ENCODE measurements around the gene PTPN1. TPM values are rescaled to one million over a fixed set of nuclear protein-coding genes. Genes with fewer than 3 reads are reported as not detected.

The PTPN1 gene
- total and polyA plus RNA-seq, 2 experiments from 2014 or later = 16.9 to 26.4 TPM

DNA sequence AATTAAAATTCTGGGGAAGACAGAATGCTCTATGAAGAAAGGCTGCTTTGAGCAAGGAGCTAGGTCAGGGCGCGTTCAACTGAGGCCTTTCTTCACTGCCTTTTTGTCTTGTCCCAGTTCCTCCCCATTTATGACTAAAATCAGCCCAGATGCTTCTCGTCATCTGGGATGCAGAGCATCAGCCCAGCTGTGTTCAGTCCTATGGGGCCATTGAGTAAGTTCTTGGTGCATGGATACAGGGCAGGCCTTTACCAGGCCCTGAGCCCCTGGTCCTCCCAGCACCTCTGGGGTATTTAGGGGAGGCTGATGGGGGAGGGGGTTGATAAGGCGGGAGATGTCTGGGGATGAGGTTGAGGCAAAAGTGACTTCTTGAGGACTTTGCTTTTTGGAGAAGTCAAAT lies 55.7 kb downstream of the PTPN1 start:
- peaks cover 2% of the 10 kb centered on the region; the same call in 2 of the 3 replicates for H3K4me1 Mint-ChIP-seq
- no peak for ATAC-seq

DNA sequence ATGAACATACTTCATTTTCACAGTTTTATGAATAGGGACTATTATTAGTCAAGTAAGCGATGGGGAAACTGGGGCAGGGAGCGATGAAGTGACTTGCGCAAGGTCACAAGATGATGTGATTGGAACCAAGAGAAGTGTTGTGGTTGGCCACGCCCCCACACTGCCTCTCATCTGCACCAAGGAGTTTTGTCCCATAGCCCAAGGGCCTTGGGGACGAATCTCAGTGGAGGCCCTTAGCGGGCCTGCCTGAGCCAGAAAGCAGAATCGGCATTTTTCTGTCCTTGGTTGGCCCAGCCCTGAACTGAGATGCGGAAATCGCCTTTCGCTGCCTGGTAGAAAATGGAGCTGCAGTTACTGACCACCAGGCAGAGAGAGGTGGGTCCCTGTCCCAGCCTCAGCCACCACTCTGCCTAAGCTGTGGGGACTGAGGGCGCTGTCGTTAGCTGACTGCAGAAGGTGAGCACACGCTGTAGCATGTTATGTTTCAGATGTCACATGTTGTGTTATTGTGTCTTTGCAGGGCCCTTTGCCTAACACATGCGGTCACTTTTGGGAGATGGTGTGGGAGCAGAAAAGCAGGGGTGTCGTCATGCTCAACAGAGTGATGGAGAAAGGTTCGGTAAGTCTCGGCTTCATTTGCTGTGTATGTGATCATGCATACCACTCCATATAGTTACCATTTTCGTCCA lies 57.8 kb downstream of the PTPN1 start:
- no peak overlapping the region for H3K27ac Mint-ChIP-seq
- ATAC-seq (no peak), DNase-seq (ENCODE audit: low spot score) (no peak)
- no peaks in the 10 kb centered on the region for H3K9me2 ChIP-seq (ENCODE audit: insufficient read depth)
- peaks cover 2% of the 10 kb centered on the region; the same call in 2 of the 3 replicates for H3K4me1 Mint-ChIP-seq
- H3K4me2 ChIP-seq = no peak overlapping the region
- no peaks in the 10 kb centered on the region for H3K9me3 Mint-ChIP-seq
- peaks cover 12% of the 10 kb centered on the region; the same call in 1 of the 2 replicates for H4K20me1 ChIP-seq (replicated peaks; ENCODE audit: insufficient read depth)
- no peak for TF ChIP-seq ZNF331 (CRISPR knock-in tag; IDR thresholded peaks at IDR 0.05; ENCODE audit: low read depth)
- no peak for TF ChIP-seq NANOG (IDR thresholded peaks at IDR 0.05; ENCODE audit: borderline replicate concordance)
- no peak for TF ChIP-seq CREB1 (CRISPR knock-in tag; IDR thresholded peaks at IDR 0.05; ENCODE audit: low read depth)
- no peak for TF ChIP-seq JUNB (IDR thresholded peaks at IDR 0.05; ENCODE audit: unreplicated experiment)
- no peak for TF ChIP-seq STAT1 (IDR thresholded peaks at IDR 0.05; ENCODE audit: unreplicated experiment)
- H3K36me3 Mint-ChIP-seq (ENCODE audit: low read depth) = peaks cover 13% of the 10 kb centered on the region
- H3K27me3 Mint-ChIP-seq (ENCODE audit: insufficient read depth, low read depth, poor library complexity) = peaks cover 1% of the 10 kb centered on the region
- H3K27me3 ChIP-seq (ENCODE audit: insufficient read depth) = no peaks in the 10 kb centered on the region
- H3K4me3 ChIP-seq = no peak overlapping the region
- H3K4me3 Mint-ChIP-seq = no peak overlapping the region
- H3K79me2 ChIP-seq (replicated peaks; ENCODE audit: insufficient read depth) = no peaks in the 10 kb centered on the region
- no peaks in the 10 kb centered on the region for H3F3A ChIP-seq (replicated peaks; ENCODE audit: low read depth)
- no peaks in the 10 kb centered on the region for H3K4me1 ChIP-seq (ENCODE audit: insufficient read depth)
- no peaks in the 10 kb centered on the region for H3K36me3 ChIP-seq (ENCODE audit: insufficient read depth)
- H2AFZ ChIP-seq = no peak overlapping the region
- H3K27ac ChIP-seq (ENCODE audit: low read depth) = no peak overlapping the region

More for the DNA sequence above, 55.7 kb downstream of the PTPN1 start:
- TF ChIP-seq, protein P1, sequence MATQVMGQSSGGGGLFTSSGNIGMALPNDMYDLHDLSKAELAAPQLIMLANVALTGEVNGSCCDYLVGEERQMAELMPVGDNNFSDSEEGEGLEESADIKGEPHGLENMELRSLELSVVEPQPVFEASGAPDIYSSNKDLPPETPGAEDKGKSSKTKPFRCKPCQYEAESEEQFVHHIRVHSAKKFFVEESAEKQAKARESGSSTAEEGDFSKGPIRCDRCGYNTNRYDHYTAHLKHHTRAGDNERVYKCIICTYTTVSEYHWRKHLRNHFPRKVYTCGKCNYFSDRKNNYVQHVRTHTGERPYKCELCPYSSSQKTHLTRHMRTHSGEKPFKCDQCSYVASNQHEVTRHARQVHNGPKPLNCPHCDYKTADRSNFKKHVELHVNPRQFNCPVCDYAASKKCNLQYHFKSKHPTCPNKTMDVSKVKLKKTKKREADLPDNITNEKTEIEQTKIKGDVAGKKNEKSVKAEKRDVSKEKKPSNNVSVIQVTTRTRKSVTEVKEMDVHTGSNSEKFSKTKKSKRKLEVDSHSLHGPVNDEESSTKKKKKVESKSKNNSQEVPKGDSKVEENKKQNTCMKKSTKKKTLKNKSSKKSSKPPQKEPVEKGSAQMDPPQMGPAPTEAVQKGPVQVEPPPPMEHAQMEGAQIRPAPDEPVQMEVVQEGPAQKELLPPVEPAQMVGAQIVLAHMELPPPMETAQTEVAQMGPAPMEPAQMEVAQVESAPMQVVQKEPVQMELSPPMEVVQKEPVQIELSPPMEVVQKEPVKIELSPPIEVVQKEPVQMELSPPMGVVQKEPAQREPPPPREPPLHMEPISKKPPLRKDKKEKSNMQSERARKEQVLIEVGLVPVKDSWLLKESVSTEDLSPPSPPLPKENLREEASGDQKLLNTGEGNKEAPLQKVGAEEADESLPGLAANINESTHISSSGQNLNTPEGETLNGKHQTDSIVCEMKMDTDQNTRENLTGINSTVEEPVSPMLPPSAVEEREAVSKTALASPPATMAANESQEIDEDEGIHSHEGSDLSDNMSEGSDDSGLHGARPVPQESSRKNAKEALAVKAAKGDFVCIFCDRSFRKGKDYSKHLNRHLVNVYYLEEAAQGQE (IDR thresholded peaks at IDR 0.05; ENCODE audit: unreplicated experiment) = no peak
- TF ChIP-seq ZNF114 (CRISPR knock-in tag; IDR thresholded peaks at IDR 0.05) (no peak), JUNB (IDR thresholded peaks at IDR 0.05; ENCODE audit: unreplicated experiment) (no peak)
- TF ChIP-seq, protein P2, sequence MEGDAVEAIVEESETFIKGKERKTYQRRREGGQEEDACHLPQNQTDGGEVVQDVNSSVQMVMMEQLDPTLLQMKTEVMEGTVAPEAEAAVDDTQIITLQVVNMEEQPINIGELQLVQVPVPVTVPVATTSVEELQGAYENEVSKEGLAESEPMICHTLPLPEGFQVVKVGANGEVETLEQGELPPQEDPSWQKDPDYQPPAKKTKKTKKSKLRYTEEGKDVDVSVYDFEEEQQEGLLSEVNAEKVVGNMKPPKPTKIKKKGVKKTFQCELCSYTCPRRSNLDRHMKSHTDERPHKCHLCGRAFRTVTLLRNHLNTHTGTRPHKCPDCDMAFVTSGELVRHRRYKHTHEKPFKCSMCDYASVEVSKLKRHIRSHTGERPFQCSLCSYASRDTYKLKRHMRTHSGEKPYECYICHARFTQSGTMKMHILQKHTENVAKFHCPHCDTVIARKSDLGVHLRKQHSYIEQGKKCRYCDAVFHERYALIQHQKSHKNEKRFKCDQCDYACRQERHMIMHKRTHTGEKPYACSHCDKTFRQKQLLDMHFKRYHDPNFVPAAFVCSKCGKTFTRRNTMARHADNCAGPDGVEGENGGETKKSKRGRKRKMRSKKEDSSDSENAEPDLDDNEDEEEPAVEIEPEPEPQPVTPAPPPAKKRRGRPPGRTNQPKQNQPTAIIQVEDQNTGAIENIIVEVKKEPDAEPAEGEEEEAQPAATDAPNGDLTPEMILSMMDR (conservative IDR thresholded peaks at IDR 0.05; ENCODE audit: low read depth in 2 of 2) = no peak
- H3K36me3 ChIP-seq (ENCODE audit: insufficient read depth) = no peaks in the 10 kb centered on the region
- no peaks in the 10 kb centered on the region for H3K4me1 ChIP-seq (ENCODE audit: insufficient read depth)
- no peak for DNase-seq (ENCODE audit: low spot score)
- peaks cover 1% of the 10 kb centered on the region for H3K27me3 Mint-ChIP-seq (ENCODE audit: insufficient read depth, low read depth, poor library complexity)
- no peak overlapping the region for H3K4me2 ChIP-seq
- H3K27ac ChIP-seq (ENCODE audit: low read depth) = no peak overlapping the region
- no peaks in the 10 kb centered on the region for H3K79me2 ChIP-seq (replicated peaks; ENCODE audit: insufficient read depth)
- H4K20me1 ChIP-seq (replicated peaks; ENCODE audit: insufficient read depth) = peaks cover 8% of the 10 kb centered on the region; the same call in 1 of the 2 replicates
- no peaks in the 10 kb centered on the region for H3F3A ChIP-seq (replicated peaks; ENCODE audit: low read depth)
- no peak overlapping the region for H2AFZ ChIP-seq
- H3K4me3 Mint-ChIP-seq = no peak overlapping the region
- no peaks in the 10 kb centered on the region for H3K9me2 ChIP-seq (ENCODE audit: insufficient read depth)
- H3K36me3 Mint-ChIP-seq (ENCODE audit: low read depth) = peaks cover 21% of the 10 kb centered on the region
- H3K9me3 Mint-ChIP-seq = no peaks in the 10 kb centered on the region
- H3K4me3 ChIP-seq = no peak overlapping the region
- H3K27me3 ChIP-seq (ENCODE audit: insufficient read depth) = no peaks in the 10 kb centered on the region
- no peak overlapping the region for H3K27ac Mint-ChIP-seq

Measured in GM23338 (cell line).